HG02943 (cell line): ENCODE measurements around the gene KLHDC3.

Experiments
- ATAC-seq: cut with Tn5 transposase; IDR thresholded peaks from one replicate; pipeline ENCODE4 v1.9.1; 2021; ENCODE audit warnings: mild to moderate bottlenecking, low read depth, moderate library complexity; ENCODE audit not compliant: unreplicated experiment

KLHDC3 gene

DNA sequence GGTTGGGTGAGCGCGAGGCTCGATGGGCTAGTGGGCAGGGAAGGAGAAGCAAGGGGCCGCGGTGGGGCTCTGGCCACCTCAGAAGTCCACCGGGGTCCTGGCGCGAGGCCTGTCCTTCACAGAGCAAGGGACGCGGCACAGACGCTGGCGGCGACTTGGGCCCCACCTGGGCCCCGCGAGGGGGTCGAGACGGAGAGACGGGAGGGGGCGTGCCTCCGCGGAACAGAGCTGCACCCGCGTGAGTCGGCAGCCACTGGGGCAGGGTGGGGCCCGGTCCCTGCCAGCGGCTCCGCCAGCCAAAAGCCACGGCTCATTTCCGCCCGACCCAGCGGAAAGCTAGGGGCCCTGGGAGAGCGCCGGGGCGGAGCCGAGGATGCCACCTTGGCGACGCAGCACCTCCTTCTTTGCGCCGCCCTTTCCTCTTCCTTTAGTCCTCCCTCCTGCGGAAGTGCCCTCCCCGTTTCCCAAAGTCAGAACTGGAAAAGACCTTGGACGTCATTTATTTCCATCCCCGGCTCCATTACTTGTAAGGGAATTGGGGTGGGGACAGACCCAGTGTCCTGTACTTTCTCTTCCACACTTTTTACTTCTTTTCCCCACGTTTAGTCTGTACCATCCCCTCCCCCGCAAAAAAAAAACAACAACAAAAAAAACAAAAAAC, 39.6 kb downstream of the KLHDC3 start, which contains the start of gene CUL7:
TSS of gene CUL7 (minus strand) at position 307 of the 661 bp plus-strand sequence. CDS start 1,063 bp downstream, outside the sequence.
- ATAC-seq: peak; percentile 56

DNA sequence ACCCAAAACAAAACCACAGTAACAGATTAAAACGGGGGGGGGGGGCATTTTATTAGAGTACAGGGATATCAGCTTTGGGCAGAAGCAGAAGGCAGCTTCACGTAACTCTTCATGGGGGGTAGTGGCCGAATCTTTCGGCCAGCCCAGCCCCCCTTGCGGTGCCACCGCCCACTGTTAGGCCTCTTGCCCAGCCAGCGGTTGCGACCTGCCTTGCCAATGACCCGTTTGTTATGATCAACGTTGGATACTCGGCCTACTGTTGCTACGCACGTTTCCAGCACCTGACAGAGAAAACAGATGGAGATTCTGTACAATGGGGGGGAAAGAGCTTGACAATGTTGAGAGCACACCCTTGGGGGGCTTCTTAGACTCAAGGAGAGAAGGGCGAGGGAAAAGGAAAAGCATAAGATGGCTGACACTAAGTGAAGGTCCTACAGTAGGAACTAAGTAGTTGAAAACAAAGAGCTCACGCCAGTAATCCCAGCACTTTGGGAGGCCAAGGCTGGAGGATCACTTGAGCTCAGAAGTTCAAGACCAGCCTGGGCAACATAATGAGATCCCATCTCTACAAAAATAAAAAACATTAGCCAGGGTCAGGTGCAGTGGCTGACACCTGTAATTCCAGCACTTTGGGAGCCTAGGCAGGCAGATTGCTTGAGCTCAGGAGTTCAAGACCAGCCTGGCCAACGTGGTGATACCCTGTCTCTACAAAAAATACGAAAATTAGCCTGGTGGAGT, 40.3 kb downstream of the KLHDC3 start:
- ATAC-seq: no peak

DNA sequence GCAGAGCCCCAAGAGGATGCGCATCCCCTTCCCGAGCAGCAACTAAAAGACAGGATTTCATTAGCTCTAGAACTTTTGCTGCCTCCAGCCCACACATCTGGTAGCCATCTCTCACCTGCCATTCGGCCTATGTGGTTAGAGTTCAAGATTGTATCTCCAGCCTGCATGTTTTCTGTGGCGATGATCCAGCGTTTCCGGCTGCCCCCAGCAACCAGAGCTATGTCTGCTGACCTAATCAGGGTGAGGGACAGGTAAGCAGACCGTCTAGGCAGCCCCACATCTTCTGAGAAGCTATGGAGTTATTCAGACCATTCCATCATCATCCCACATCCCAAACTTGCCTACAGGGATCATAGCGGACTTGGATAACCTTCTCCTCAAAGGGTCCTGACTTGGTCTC, 41.9 kb downstream of the KLHDC3 start:
- ATAC-seq: no peak

DNA sequence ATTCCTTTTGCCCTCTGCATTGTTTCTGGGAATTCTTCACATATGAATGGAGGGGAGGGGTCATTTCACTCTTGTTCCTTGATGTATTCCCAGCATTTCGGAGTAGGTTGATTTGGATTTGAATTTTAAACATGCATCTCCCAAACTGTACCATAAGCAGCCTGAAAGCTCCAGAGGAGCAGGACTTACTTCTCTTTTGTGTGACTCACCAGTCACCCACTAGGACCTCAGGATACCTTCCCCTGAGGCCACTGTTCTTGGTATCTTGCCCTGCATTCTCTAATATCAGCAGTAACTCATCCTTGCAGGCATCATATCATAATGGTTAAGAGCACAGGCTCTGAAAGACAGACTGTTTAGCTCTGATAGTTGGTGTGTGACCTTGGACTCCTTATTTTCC, 44.5 kb downstream of the KLHDC3 start:
- ATAC-seq: no peak

DNA sequence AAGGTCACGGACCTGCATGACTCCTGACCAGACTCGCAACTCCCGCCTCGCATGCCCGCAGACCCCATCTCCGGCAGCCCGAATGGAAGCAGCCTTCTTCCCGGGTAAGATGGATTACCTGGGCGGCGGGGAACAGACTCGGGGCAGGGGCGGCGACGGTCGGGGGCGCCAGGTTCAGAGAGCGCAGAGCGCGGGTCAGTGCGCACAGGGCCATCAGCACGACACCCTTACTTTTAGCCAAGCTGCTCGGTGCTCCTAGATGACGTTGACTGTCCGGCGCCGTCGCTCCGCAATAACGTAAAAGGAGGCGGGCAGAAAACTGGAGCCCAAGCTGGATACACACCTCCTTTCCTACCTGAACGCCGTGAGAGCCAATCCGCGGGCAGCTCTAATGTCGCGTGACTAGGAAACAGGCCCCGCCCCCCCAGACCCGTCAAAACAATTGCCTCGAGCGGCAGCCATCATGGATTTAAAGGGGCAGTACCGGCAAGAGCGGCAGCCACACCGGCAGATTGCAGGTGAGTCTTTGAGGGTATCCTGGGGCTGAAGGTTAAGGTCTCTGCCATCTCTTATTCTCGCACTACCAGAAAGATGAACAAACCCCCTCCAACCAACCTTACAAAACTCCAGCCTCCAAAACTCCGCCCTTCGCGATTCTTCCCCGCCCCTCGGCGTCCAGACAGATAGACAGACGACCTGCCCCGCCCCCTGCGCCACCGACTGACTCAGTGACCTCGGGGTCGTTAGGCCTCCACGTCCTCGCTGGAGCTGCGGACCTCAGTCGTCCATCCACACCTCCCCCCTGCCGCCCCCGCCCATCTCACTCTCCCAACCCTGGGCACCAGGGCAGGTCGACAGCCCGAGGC, 45.4 kb downstream of the KLHDC3 start, which contains the start of the genes KLC4 and MRPL2:
TSS of gene KLC4 (plus strand) at position 464 of the 866 bp plus-strand sequence. CDS start 1,705 bp downstream, outside the sequence.
TSS of gene MRPL2 (minus strand) at position 267 of the 866 bp plus-strand sequence. CDS start at position 214, 53 bp downstream.
- peak; percentile 83 for ATAC-seq

DNA sequence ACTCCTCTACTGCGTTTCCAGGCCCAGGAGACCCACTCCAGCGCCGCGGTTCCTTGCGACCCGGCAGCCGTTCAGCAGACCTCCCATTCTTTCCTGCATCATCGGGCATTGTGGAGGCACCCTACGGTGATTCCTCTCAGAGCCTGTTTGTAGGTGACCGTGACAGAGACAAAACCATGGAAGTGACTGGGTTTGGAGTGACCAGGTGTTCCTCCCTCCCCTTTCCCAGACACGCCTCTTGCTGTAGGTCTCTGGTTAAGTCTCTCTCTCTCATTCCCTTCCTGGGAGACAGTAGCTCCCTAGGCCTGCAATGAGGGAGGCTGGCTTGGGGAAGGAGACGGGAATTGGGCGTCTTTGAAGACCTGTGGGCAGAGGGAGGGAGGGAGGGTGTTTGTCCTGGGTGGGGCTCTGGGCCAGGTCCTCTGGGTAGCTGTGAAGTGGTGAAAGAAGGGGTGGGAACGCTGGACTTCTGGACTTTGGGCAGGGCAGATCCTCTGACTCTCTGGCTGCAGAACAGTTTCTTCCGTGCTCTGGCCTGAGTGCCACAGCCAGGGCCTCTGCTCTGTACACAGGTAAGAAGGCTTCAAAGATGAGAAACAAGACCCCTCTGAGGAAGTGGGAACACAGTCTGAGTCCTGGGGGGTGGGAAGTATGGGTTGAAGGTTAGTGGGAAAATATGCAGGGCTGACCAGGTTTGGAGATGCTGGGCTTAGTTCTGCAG, 46.1 kb downstream of the KLHDC3 start:
- ATAC-seq: peak; percentile 9

DNA sequence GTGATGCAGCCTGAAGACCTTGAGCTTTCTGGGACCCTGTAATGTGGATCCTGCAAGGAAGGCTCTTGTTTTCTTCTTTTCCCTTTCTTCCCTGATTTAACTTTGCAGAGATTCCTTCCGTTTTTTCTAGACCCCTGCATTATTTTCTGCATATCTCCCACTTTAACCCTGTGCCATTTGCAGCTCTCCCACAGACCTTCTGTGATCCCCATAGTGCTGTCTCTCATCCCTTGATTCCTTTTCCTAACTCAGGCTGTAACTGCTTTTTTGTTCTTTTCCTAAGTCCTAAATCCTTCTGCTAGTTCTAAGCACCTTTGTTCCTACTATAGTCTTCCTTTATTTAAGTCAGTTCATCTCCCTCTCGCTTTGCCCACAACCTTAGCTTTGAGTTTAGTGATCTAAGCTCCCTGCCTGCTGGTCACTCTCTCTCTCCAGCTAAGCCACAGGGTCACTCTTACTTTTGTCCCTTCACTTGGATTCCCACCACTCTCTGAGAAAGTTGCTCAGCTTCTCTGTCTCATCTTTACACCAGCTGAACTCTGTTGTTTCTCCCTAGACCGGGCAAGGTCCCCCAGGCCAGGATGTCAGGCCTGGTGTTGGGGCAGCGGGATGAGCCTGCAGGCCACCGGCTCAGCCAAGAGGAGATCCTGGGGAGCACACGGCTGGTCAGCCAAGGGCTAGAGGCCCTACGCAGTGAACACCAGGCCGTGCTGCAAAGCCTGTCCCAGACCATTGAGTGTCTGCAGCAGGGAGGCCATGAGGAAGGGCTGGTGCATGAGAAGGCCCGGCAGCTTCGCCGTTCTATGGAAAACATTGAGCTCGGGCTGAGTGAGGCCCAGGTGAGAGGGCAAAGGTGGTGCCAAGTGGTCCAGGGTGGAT, 46.9 kb downstream of the KLHDC3 start:
- ATAC-seq: no peak

DNA sequence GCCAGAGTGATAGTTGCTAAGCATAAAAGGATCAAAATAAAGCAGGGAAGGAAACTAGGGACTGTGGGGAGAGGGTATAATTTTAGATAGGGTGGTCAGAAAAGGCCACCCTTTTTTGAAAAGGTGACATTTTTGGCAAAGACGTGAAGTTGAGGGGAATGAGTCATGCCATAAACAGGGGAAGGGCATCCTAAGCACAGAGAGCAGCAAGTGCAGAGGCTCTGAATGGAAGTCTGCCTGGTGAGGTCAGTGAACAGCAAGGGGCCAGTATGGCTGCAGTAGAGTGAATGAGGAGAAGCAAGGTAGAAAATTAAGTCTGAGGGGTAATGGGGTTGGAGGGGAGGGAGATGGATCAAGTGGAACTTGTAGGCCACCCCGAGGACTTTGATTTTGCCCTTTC, 47.8 kb downstream of the KLHDC3 start:
- no peak for ATAC-seq

DNA sequence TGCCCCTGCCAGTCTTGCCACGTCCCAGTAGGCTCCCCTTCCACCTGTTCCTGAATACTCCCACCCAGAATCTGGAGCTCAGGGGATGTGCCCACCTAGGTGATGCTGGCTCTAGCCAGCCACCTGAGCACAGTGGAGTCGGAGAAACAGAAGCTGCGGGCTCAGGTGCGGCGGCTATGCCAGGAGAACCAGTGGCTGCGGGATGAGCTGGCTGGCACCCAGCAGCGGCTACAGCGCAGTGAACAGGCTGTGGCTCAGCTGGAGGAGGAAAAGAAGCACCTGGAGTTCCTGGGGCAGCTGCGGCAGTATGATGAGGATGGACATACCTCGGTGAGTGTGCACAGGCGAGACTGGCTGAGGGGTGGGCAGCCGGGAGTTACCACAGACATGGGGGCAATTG, 48.8 kb downstream of the KLHDC3 start:
- ATAC-seq: no peak

DNA sequence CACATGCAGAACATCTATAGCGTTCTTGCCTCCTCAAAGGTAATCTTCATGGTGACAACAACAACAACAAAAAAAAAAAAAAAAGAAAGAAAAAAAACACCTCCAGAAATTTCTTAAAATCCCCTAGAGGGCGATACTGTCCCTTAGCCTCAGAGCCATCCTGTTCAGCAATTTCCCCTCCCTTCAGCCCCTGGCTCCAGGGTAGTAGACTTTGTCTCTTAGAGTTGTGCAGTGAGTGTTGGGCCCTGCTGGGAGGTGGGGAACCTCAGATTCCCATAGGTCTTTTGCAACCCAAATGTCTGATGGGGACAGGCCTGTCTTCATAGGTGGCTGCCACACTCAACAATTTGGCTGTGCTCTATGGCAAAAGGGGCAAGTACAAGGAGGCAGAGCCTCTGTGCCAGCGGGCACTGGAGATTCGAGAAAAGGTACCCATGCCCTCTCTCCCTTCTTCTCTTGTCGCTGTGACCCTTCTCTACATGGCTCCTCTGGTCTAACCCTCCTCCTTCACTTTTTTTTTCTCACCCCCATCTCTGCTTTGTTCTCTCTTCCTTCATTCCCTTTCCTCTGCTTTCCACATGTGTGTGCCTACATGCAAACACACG, 56.1 kb downstream of the KLHDC3 start:
- ATAC-seq: no peak
